ENCODE data around the gene GAREM1.
A peak's percentile ranks its signal among the peaks of the same experiment; 100 is the strongest.

The GAREM1 gene

DNA sequence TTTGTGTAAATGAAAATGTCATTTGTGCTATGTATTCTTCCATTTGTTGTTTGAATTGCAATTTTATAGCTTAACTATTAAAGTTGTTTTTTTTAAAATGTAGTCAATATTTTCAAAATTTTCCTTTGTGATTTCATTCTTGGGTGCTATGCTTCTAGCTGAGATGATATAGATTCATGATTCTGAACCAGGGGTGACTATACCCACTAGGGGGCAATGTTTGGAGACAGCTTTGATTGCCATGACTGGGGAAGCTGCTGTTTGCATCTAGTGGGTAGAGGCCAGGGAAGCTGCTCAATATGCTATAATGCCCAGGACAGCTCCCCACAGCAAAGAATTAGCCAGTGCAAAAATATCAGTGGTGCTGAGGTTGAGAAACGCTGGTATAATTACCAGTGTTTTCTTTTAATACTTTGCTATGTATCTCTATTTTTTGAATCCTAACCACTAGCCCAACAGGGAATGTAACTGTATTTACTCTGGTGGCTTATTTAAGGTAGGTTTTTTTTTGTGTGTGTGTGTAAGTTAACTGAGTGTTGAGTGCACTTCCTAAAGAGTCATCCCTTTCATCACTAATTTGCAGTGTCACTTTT, 181.1 kb downstream of the GAREM1 start:
- Mint-ChIP-seq H3K27me3 (ENCODE audit: low read depth, poor library complexity) (no peaks in the 10 kb centered on the region), H3K36me3 (ENCODE audit: low read depth) (peaks cover 25% of the 10 kb centered on the region), H3K9me3 (no peaks in the 10 kb centered on the region), H3K4me1 (no peaks in the 10 kb centered on the region), H3K4me3 (no peak overlapping the region), H3K27ac (no peak overlapping the region)
- TF ChIP-seq, protein P1, sequence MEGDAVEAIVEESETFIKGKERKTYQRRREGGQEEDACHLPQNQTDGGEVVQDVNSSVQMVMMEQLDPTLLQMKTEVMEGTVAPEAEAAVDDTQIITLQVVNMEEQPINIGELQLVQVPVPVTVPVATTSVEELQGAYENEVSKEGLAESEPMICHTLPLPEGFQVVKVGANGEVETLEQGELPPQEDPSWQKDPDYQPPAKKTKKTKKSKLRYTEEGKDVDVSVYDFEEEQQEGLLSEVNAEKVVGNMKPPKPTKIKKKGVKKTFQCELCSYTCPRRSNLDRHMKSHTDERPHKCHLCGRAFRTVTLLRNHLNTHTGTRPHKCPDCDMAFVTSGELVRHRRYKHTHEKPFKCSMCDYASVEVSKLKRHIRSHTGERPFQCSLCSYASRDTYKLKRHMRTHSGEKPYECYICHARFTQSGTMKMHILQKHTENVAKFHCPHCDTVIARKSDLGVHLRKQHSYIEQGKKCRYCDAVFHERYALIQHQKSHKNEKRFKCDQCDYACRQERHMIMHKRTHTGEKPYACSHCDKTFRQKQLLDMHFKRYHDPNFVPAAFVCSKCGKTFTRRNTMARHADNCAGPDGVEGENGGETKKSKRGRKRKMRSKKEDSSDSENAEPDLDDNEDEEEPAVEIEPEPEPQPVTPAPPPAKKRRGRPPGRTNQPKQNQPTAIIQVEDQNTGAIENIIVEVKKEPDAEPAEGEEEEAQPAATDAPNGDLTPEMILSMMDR (IDR thresholded peaks at IDR 0.05) = peak; percentile 60
- peak; percentile 44 for DNase-seq

- Mint-ChIP-seq H3K4me3 (no peak overlapping the region), H3K4me1 (no peaks in the 10 kb centered on the region), H3K9me3 (no peaks in the 10 kb centered on the region), H3K27ac (no peak overlapping the region), H3K27me3 (ENCODE audit: low read depth, poor library complexity) (no peaks in the 10 kb centered on the region), H3K36me3 (ENCODE audit: low read depth) (peaks cover 26% of the 10 kb centered on the region)
- DNase-seq = no peak
- TF ChIP-seq, protein P1 (IDR thresholded peaks at IDR 0.05) = no peak
Observed at GRCh38 chr18:32287873-32288272, 182.8 kb downstream of the GAREM1 start.

DNA sequence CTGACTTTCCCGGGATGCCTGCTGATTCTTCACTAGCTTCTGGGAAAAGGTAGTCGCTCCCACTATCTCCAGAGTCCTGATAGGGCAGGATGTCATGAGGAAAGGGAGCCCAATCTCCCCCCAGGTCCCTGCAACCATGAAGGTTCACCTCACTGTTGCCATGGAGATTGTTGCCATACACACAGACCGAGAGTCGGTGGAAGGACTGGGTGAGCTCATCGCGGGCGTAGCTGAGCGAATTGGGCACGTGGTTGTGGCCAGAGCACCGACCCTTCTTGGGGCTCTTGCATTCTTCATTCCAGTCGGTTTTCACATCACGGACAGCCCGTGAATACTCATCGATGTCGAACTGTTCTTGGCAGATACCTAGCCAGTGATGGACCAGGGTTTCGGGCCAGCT, 183.4 kb downstream of the GAREM1 start:
- Mint-ChIP-seq H3K27ac (no peak overlapping the region), H3K27me3 (ENCODE audit: low read depth, poor library complexity) (no peaks in the 10 kb centered on the region), H3K36me3 (ENCODE audit: low read depth) (peaks cover 31% of the 10 kb centered on the region), H3K4me1 (no peaks in the 10 kb centered on the region), H3K4me3 (no peak overlapping the region), H3K9me3 (no peaks in the 10 kb centered on the region)
- TF ChIP-seq, protein P1 (IDR thresholded peaks at IDR 0.05) = no peak
- DNase-seq = no peak

- H3K4me1 Mint-ChIP-seq = no peaks in the 10 kb centered on the region
- peaks cover 31% of the 10 kb centered on the region for H3K36me3 Mint-ChIP-seq (ENCODE audit: low read depth)
- no peak overlapping the region for H3K4me3 Mint-ChIP-seq
- TF ChIP-seq, protein P1 (IDR thresholded peaks at IDR 0.05) = no peak
- H3K27me3 Mint-ChIP-seq (ENCODE audit: low read depth, poor library complexity) = no peaks in the 10 kb centered on the region
- peak overlapping the region; percentile 12 for H3K27ac Mint-ChIP-seq
- no peaks in the 10 kb centered on the region for H3K9me3 Mint-ChIP-seq
- no peak for DNase-seq
Observed at GRCh38 chr18:32286749-32287148, 183.9 kb downstream of the GAREM1 start.

DNA sequence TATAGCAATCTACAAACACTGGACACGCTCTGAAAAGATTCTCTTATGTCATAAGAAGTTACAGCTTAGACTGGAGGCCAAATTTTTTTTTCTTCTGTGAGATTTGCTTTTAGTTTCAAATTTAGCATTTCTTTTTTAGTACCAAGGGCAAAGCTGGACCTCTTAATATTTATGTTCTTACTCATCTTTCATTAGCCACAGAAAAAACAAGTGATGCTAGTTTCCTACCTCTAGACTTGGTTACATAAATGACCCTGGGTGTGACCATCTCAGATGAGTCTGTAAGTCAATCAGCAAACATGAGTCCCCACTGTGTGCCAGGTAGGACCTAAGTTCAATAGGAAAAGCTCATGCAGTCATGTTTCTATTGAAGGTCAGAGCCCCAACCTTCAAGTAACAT, 186.4 kb downstream of the GAREM1 start:
- Mint-ChIP-seq H3K4me1 (no peaks in the 10 kb centered on the region), H3K27me3 (ENCODE audit: low read depth, poor library complexity) (no peaks in the 10 kb centered on the region), H3K4me3 (no peak overlapping the region), H3K9me3 (peaks cover 4% of the 10 kb centered on the region), H3K27ac (no peak overlapping the region), H3K36me3 (ENCODE audit: low read depth) (peaks cover 51% of the 10 kb centered on the region)
- TF ChIP-seq, protein P1 (IDR thresholded peaks at IDR 0.05) = no peak
- DNase-seq = no peak

GRCh38 chr18:32280911-32281310, 189.8 kb downstream of the GAREM1 start:
- no peaks in the 10 kb centered on the region for H3K27me3 Mint-ChIP-seq (ENCODE audit: low read depth, poor library complexity)

More at GRCh38 chr18:32280911-32281310, 189.8 kb downstream of the GAREM1 start:
- peaks cover 4% of the 10 kb centered on the region for H3K9me3 Mint-ChIP-seq
- no peak for DNase-seq
- peaks cover 28% of the 10 kb centered on the region for H3K4me1 Mint-ChIP-seq
- TF ChIP-seq, protein P1 (IDR thresholded peaks at IDR 0.05) = no peak
- H3K27ac Mint-ChIP-seq = no peak overlapping the region
- H3K36me3 Mint-ChIP-seq (ENCODE audit: low read depth) = peaks cover 42% of the 10 kb centered on the region
- H3K4me3 Mint-ChIP-seq = no peak overlapping the region

Data from nephron progenitor cell (in vitro differentiated cells).